GM10266 (cell line): ENCODE results near the gene RAPGEF6.

Source experiments
- DNase-seq: peaks from one replicate; pipeline ENCODE4 v3.0.0; 2012; ENCODE audit errors: extremely low spot score
- TF ChIP-seq, protein P1 (sequence below): IDR thresholded peaks from 2 replicates; pipeline ENCODE4 v1.5.1; 2012; ENCODE audit warnings: mild to moderate bottlenecking, low read depth; ENCODE audit not compliant: control insufficient read depth, insufficient read depth; ENCODE audit errors: missing control alignments

Gene RAPGEF6

DNA sequence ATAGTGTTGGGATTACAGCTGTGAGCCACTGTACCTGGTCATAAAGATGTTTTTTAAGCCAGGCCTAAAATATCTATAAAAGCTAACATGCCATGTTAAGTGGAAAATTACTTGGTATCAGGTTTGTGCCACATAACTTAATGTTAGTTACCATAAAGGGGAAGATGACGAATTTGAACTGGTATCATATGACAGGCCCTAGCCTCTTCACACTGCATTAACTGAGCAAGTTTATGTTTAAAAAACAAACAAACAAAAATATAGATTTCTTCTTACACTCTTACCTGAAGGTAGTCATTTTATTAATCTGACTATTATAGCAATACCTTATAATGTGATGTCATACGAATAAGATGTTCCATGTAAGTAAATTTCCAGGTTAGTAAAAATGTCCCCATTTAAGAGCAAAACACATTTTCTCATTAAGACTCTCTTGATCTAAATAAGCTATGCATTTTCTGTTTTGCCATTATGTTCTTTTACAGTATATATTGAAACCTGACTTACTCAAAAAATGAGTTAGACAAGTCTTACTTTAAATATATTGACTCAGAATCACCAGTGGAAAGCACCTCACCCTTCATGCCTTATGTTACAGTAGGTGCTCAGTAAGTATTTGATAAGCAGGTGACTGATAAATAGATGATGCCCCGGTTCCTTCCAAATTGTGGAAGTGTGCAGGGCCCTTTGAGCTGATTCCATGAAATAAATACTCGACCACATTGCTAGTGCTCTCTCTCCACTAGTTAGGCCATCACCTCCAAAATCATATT, 245.7 kb downstream of the RAPGEF6 start:
- TF ChIP-seq, protein P1, sequence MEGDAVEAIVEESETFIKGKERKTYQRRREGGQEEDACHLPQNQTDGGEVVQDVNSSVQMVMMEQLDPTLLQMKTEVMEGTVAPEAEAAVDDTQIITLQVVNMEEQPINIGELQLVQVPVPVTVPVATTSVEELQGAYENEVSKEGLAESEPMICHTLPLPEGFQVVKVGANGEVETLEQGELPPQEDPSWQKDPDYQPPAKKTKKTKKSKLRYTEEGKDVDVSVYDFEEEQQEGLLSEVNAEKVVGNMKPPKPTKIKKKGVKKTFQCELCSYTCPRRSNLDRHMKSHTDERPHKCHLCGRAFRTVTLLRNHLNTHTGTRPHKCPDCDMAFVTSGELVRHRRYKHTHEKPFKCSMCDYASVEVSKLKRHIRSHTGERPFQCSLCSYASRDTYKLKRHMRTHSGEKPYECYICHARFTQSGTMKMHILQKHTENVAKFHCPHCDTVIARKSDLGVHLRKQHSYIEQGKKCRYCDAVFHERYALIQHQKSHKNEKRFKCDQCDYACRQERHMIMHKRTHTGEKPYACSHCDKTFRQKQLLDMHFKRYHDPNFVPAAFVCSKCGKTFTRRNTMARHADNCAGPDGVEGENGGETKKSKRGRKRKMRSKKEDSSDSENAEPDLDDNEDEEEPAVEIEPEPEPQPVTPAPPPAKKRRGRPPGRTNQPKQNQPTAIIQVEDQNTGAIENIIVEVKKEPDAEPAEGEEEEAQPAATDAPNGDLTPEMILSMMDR: no peak
- no peak for DNase-seq

DNA sequence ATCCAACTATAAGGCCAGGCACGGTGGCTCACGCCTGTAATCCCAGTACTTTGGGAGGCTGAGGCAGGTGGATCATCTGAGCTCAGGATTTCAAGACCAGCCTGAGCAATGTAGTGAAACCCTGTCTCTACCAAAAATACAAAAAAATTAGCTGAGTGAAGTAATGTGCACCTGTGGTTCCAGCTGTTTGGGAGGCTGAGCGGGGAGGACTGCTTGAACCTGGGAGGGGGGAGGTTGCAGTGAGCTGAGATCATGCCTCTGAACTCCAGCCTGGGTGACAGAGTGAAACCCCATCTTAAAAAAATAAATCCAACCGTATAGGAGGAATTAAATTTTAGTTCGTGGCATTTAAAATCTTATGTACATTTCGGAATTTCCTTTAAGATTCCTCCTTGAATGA, 247.8 kb downstream of the RAPGEF6 start:
- TF ChIP-seq, protein P1: no peak
- no peak for DNase-seq

DNA sequence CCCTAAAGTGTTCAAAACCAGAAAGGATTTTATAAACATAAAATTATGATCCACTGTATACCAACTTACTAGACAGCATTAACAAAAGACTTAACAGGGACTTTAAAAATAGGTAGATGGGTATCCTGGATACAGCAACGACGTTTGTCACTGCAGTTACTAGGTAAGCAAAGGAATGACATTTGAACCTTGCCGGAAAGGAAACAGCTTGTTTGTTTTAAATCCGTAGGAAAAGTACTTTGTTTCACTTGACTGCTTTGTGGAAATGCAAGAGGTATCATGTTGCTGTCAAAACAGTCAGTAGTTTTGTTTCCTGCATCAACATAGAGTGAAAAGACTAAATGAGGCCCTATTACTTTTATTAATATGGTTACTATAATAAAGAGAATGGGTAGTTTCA, 248.2 kb downstream of the RAPGEF6 start:
- no peak for DNase-seq
- TF ChIP-seq, protein P1: no peak

DNA sequence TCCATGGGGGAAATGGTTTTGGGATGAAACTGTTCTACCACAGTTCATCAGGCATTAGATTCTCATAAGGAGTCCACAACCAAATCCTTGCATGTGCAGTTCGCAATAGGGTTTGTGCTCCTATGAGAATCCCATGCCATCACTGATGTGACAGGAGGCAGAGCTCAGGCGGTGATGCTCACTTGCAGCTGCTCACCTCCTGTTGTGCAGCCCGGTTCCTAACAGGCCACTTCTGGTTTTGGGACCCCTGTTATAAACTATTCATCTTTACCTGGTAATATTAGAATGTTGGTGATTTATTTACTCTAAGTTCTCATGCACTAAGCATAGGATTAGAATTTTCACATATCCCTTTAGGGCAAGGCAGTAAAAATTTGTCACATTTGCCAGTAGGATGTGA, 248.9 kb downstream of the RAPGEF6 start:
- TF ChIP-seq, protein P1: no peak
- no peak for DNase-seq

DNA sequence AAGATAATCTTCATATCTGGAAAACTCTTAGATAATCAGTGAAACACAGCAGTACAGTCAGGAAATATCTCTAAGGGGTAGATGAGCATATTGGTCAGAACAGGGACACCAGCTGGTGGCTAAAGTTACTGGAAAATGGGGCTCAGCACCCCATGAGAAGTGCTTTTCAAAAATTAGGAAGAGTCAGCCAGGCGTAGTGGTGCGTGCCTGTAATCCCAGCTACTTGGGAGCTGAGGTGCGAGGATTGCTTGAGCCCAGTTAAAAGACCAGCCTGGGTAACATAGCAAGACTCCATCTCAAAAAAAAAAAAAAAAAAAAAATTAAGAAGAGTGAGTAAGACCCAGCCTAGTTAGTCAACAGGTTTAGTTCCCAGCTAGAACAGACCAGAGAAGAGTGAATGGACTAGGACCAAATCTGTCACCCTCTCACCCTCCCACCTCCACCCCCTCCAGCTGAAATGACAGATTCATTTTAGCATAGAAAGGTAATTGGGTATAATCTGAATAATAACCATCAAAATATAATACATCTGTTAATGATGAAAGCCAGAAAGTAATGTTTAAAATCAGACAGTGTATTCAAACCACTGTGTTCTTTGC, 250.3 kb downstream of the RAPGEF6 start:
- TF ChIP-seq, protein P1: no peak
- no peak for DNase-seq

DNA sequence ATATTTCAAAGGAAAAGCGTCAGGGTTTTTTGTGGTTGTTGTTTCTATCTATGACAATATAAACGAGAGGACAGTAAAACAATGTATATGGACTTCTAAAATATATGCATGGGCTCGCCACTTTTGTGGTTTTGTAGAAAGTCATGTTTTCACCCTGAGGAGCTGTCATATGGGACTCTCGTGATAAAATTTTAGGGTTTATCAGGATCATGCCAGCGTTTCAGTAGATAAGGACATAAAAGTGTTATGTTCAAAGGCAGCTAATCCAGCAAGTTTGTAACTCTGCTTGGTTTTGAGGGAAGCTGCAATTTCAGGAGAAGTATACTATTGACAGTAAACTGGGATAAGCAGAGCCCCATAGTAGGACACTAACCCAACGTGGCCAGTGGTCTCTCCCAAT, 250.9 kb downstream of the RAPGEF6 start:
- no peak for DNase-seq
- TF ChIP-seq, protein P1: no peak

DNA sequence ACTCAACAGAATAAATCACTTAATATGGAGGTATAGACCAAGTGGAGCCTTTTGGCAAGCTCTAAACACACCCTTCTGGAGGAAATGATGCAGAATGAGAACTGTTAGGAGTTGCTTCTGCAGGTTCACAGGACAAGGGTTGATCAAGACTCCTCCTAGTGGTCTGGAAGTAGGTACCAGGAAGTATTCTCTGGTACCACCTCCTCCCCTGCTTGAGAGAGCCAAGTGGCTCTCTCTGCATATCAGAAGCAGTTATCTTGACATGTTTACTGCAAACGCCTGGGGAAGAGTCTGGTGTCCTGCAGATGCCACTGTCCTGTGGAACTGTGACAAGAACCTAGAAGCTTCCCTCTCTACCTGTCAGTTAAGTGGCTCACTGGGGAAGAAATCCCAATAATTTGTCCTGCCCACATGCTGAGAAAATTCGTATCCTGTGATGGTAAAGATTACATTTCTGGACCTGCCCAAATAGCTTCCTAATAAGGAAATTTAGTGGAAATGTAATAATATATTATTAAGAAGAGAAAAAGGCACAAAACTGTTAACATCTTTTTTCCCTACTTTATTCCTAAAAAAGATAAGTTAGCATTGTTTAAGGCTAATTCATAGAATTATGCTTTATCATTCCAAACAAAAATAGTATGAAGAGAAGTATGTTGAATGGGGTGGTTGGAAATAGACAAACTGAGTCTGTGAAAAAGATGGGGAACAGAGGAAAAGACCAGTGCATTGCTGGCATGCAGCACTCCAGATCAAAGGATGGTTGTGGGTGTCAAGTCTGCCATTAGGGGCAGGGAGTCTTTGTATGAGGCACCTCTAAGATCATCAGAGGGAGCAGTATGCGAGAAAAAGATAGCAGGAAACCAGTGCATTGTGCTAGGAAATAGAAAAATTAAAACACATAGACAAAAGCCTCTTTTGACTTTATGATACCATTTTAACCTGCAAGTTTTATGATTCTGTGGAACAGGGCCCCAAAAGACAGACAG, 252.3 kb downstream of the RAPGEF6 start:
- DNase-seq: peak; percentile 33
- TF ChIP-seq, protein P1: peak; percentile 55
